Vagina (tissue), 2 donors: ENCODE measurements around the gene B3GNT3.

ENCODE experiments used
- POLR2A ChIP-seq, 2 donors: fragments of 450-650 bp; IDR thresholded peaks; one replicate each; pipeline ENCODE4 v1.6.1; 2017; ENCODE audit warnings: antibody characterized with exemption in 2 of 2, mild to moderate bottlenecking in 2 of 2, moderate library complexity in 2 of 2
- POLR2AphosphoS5 ChIP-seq, 2 donors: sonication (generic); formaldehyde crosslinking; IDR thresholded peaks; one replicate each; pipeline ENCODE4 v1.9.0; 2017; ENCODE audit warnings: antibody characterized with exemption in 2 of 2, mild to moderate bottlenecking in 2 of 2, low read depth in 1 of 2; ENCODE audit not compliant: insufficient read depth in 1 of 2
- TF ChIP-seq, protein P1 (sequence below), 3 experiments: fragments of 450-650 bp in 2 of 3; fragments of 200-600 bp in 1 of 3; sonication (generic) in 1 of 3; IDR thresholded peaks; one replicate each; pipeline ENCODE4 v1.5.1; 2017 to 2019; ENCODE audit warnings: antibody characterized with exemption in 3 of 3, mild to moderate bottlenecking in 2 of 3, moderate library complexity in 2 of 3

DNA sequence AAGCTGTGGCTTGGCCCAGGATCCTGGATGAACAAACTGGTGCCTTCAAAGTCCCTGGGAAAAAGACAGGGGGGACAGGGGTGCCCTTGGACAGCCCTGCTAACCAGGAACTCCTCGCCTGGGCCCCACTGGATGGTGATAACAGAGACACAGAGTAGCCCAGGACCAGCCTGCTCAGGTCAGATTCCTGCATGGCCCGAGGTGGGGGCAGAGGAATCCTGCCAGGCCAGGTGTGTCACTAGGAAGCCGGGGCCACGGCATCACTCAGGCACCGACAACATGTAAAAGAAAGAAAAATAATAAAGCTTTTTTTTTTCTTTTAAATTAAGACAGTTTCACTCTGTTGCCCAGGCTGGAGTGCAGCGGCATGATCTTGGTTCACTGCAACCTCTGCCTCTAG lies 59.1 kb downstream of the B3GNT3 start:
- TF ChIP-seq, protein P1, sequence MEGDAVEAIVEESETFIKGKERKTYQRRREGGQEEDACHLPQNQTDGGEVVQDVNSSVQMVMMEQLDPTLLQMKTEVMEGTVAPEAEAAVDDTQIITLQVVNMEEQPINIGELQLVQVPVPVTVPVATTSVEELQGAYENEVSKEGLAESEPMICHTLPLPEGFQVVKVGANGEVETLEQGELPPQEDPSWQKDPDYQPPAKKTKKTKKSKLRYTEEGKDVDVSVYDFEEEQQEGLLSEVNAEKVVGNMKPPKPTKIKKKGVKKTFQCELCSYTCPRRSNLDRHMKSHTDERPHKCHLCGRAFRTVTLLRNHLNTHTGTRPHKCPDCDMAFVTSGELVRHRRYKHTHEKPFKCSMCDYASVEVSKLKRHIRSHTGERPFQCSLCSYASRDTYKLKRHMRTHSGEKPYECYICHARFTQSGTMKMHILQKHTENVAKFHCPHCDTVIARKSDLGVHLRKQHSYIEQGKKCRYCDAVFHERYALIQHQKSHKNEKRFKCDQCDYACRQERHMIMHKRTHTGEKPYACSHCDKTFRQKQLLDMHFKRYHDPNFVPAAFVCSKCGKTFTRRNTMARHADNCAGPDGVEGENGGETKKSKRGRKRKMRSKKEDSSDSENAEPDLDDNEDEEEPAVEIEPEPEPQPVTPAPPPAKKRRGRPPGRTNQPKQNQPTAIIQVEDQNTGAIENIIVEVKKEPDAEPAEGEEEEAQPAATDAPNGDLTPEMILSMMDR (IDR thresholded peaks at IDR 0.05) = no peak
- TF ChIP-seq POLR2A (IDR thresholded peaks at IDR 0.05) = no peak
- TF ChIP-seq POLR2AphosphoS5 (IDR thresholded peaks at IDR 0.05; ENCODE audit: insufficient read depth in 1 of 2, low read depth in 1 of 2) = no peak
